Neural cell (in vitro differentiated cells): ENCODE results near the gene GDNF.

ENCODE experiments used
- CTCF ChIP-seq: fragments of 450-650 bp; IDR thresholded peaks from 2 replicates; pipeline ENCODE4 v1.5.1; 2014; ENCODE audit warnings: antibody characterized with exemption, mild to moderate bottlenecking, moderate library complexity; ENCODE audit not compliant: poor library complexity, severe bottlenecking
- EZH2 ChIP-seq: fragments of 200-600, 300-800 bp; shearing (Covaris generic), sonication (generic); IDR thresholded peaks from 2 replicates; pipeline ENCODE4 v1.6.1; 2014; ENCODE audit warnings: antibody characterized with exemption, low read length, borderline replicate concordance, mild to moderate bottlenecking; ENCODE audit not compliant: insufficient read depth, poor library complexity, severe bottlenecking
- POLR2AphosphoS5 ChIP-seq: IDR thresholded peaks from 2 replicates; pipeline ENCODE4 v1.6.1; 2012
- RAD21 ChIP-seq: fragments of 450-650 bp; conservative IDR thresholded peaks from 2 replicates; pipeline ENCODE4 v1.6.1; 2014; ENCODE audit warnings: antibody characterized with exemption, mild to moderate bottlenecking, moderate library complexity

- no peak for TF ChIP-seq CTCF
- TF ChIP-seq POLR2AphosphoS5: no peak
- TF ChIP-seq EZH2: no peak
- no peak for TF ChIP-seq RAD21
Observed at GRCh38 chr5:37799865-37800421, 39.9 kb downstream of the GDNF start.
